CD4-positive, alpha-beta T cell treated with Interleukin-6 for 4 hours (primary cell): ENCODE data around the gene GSDME.
"Not testable (repeated sequence)": the region's sequence is repeated elsewhere in the genome, so short reads cannot be mapped to it uniquely, and the experiment has no call there.

ENCODE experiments used
- DNase-seq: peaks from one replicate; pipeline ENCODE4 v3.0.0-alpha.2; 2020; ENCODE audit warnings: mixed read lengths

The GSDME gene

GRCh38 chr7:24740871-24741270 is 16.4 kb downstream of the GSDME start:
- DNase-seq, result no peak

- DNase-seq, result no peak
Observed at GRCh38 chr7:24739306-24739705, 18.0 kb downstream of the GSDME start.

DNA sequence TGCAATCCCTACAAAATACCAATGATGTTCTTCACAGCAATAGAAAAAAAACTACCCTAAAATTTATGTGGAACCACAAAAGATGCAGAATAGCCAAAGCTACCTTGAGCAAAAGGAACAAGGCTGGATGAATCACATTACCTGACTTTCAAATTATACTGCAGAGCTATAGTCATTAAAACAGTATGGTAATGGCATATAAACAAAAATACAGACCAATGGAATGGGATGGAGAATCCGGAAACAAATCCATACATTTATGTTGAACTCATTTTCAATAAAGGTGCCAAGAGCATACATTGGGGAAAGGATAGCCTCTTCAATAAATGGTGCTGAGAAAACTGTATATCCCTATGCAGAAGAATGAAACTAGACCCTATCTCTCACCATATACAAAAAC is 18.7 kb downstream of the GSDME start:
- no peak for DNase-seq

DNA sequence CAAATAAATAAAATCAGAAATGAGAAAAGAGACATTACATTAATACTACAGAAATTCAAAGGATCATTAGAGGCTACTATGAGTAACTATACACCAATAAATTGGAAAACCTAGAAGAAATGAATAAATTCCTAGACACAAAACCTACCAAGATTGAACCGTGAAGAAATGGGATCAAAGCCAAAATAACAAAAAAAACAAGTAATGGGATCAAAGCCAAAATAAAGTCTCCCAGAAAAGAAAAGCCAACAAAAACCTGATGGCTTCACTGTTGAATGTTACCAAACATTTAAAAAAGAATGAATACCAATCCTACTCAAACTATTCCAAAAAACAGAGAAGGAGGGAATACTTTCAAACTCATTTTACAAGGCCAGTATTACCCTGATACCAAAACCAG is 20.0 kb downstream of the GSDME start:
- DNase-seq, result no peak

- DNase-seq, result not testable (repeated sequence)
Observed at GRCh38 chr7:24735594-24735993, 21.7 kb downstream of the GSDME start.

- DNase-seq, result no peak
Observed at GRCh38 chr7:24734306-24734705, 23.0 kb downstream of the GSDME start.

DNA sequence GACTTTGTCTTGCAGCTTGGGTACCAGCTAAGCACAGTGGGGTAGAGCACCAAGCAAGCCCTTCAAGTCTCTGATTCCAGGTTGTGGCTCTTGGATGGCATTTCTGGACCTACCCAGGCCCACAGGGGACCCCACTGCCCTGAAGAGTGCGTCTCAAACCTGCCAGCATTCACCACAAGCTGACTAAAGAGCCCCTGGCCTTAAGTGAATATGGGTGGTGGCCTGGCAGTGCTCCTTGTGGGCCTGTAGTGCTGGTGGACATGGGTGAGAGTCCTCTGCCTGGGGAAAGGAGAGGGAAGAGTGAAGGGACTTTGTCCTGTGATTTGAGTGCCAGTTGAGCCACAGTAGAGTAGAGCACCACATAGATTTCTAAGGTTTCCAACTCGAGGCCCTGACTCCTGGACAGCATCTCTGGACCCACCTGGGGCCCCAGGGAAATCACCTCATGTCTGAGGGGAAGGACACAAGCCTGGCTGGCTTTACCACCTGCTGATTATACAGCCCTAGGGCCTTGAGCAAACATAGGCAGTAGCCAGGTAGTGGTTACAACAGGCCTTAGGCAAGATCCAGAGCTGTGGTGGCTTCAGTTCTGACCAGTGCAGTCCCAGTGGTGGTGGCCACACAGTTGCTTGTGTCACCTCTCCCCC is 23.7 kb downstream of the GSDME start:
- DNase-seq, result no peak

- no peak for DNase-seq
Observed at GRCh38 chr7:24732646-24733413, 24.4 kb downstream of the GSDME start.

GRCh38 chr7:24731313-24731712 is 26.0 kb downstream of the GSDME start:
- no peak for DNase-seq

GRCh38 chr7:24730018-24730369 is 27.3 kb downstream of the GSDME start:
- DNase-seq, result no peak

GRCh38 chr7:24729365-24730017 is 27.8 kb downstream of the GSDME start:
- no peak for DNase-seq

DNA sequence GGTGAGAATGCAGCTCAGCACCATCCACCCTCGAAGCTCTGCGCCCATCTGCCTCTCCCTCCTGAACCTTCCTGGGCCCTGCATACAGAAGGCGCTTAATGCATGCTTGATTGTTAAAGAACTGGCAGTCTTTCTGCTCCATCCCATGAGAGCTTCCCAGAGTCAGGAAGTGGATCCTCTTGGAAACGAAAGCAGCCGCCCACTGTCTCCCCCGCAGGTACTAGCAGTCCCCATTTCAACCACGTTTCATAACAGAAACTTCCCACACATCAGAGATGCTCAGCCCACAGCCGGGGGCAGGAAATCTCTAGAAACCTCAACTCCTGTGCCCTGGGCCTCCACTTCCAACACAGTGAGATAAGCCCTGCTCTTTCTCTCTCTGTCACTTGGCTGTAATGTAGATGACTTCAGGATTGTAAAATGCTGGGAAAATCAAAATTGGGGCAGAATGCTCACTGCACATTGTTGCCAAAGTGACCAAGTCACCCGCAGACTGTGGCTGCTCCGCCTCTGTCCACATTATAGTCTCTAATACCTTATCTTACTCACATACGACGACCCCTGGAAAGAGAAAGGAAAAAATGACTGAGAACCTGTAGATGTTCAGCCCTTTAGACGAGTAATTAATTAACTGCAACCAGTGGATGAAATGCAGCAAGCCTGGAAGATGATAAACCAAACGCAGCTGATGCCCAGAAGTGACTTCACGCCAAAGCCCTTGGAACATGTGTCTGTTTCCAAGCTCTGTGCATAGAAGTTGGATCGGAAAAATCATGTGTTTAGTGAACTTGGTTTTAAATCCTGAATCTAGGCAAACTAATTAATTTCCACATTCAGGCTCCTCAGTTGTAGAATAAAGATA is 28.5 kb downstream of the GSDME start:
- DNase-seq, result no peak

- DNase-seq, result no peak
Observed at GRCh38 chr7:24728121-24728500, 29.2 kb downstream of the GSDME start.

- DNase-seq, result no peak
Observed at GRCh38 chr7:24727154-24728120, 29.8 kb downstream of the GSDME start.

- no peak for DNase-seq
Observed at GRCh38 chr7:24725554-24726241, 31.6 kb downstream of the GSDME start.

GRCh38 chr7:24724451-24725190 is 32.6 kb downstream of the GSDME start:
- no peak for DNase-seq

DNA sequence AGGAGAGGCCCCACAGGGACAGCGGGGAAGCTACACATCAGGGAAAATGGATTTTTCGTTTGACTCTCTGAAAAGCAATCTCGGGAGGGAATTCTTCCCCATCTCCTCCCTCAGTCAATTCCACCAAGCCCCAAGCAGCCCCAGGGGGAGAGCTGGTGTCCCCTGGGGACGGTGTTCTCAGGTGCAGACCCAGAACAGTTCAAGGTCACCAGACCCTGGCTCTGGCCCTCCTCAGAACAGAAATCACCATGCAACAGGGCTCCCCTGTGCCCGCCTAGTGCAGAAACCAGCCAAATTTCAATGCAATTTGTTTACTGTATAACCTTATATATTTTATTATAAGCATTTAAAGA is 34.1 kb downstream of the GSDME start:
- no peak for DNase-seq

DNA sequence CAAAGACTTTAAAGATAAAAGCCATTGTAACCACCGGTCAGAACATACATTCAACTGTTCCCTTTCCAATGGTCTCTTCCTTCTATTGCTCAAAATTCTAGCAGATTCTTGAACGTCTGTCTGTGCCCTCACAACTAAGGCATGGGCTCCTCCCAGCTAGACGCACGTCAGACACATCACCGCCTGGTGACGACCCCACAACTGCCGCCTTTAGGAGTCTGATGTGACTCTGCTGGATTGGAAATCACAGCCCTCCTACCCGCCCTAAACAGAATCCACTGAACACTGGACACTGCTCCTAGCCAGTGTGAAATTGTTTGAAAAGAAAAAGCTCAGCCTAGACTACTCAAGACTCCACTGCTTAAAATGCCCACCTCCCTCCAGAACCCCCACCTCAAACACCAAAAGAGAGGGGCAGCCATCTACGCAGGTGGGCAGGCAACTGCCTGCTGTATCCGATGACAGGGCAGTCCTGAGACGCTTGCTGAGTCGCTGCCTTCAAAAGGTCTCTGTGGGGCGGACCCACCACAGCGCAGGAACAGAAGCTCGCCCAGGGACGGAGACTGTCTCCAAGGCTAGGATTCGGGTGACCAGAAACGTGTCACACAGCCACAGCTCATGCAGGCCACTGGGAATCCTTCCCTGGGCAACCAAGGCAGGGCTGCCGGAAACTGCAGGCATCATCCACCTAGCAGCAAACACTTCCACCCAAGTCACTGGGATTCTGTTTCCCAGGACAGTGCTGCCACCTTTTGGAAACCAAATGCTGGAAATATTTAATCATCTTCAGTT is 34.7 kb downstream of the GSDME start:
- no peak for DNase-seq

DNA sequence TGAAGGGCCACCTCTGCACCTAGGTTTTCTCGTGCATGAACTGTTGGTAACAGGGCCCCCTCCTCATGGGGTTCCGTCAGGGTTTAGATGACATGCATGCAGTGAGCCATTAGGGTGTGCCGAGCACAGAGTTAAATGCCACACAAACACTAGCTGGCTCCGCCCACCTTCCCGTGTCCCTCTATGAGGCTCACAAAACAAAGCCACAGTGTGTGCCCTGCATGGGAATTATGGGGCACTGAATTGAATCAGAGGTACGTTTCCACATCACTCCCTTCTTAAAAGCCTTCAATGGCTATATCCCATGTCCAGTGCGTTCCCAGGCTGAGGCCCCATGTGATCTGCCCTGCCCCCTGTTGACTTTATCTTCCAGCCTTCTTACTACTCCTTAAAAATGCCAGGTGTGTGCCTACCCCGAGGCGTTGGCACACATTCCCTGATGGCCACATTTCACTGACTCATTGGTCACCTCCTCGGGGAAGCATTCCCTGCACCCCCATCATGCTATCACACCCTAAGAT is 35.7 kb downstream of the GSDME start:
- no peak for DNase-seq

DNA sequence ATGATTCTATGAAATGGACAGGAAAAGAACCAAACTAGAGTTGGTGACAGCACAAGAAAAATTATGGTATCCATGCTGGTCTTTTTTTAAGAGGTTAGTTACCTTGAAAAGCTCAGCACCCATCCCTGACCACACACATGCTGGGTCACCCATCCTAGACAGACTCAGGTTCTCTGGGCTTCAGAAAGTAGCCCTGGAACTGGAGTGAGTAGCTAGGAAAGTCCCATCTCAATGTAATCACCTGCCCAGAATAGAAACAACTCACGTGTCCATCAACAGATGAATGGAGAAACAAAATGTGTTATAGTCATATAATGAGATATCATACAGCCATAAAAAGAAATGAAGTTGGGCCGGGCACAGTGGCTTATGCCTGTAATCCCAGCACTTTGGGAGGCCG is 37.0 kb downstream of the GSDME start:
- no peak for DNase-seq
